Memory B cell (primary cell): ENCODE data around the gene ADAP1.
A peak's percentile ranks its signal among the peaks of the same experiment; 100 is the strongest.

Source experiments
- ATAC-seq: fragments of 150-1000 bp; cut with Tn5 transposase; 2 replicates; pipeline ENCODE4 v1.10.0; 2021; ENCODE audit warnings: low read depth, mild to moderate bottlenecking, moderate library complexity
- DNase-seq, 2 donors: peaks; one replicate each; pipeline ENCODE4 v3.0.0; 2022; ENCODE audit warnings: low spot score in 2 of 2
- H3K27ac Mint-ChIP-seq: one replicate; pipeline ENCODE4 v1.8.0; 2022; ENCODE audit warnings: mild to moderate bottlenecking, moderate library complexity, mixed read lengths
- H3K27me3 Mint-ChIP-seq: one replicate; pipeline ENCODE4 v1.8.0; 2022; ENCODE audit warnings: mixed read lengths
- H3K36me3 Mint-ChIP-seq: one replicate; pipeline ENCODE4 v1.8.0; 2022; ENCODE audit warnings: mild to moderate bottlenecking, mixed read lengths
- H3K4me1 Mint-ChIP-seq: one replicate; pipeline ENCODE4 v1.8.0; 2022; ENCODE audit warnings: mixed read lengths
- H3K4me3 Mint-ChIP-seq: one replicate; pipeline ENCODE4 v1.8.0; 2022; ENCODE audit warnings: mild to moderate bottlenecking, moderate library complexity, mixed read lengths
- H3K9me3 Mint-ChIP-seq: one replicate; pipeline ENCODE4 v1.8.0; 2022; ENCODE audit warnings: mixed read lengths

The ADAP1 gene

DNA sequence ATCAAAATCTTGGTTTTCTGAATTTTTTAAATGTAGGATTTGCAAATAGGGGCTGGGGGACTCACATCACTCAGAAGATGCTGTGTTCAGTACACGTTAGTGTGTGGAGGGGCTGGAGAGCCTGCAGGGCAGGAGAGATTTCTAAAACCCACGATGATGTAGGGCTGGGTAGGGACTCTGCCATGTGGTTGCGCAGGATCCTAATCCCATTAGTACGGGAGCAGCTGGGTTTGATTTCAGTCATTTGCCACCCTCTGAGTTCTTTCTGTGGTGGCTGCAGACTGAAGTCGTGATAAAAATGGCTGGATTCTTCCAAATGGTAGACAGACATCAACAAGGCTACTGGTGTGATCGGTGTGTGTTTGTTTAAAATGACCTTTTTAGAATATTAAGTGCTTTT lies 92.3 kb downstream of the ADAP1 start:
- H3K27ac Mint-ChIP-seq = no peak overlapping the region
- H3K4me1 Mint-ChIP-seq = no peaks in the 10 kb centered on the region
- peaks cover 49% of the 10 kb centered on the region for H3K36me3 Mint-ChIP-seq
- H3K9me3 Mint-ChIP-seq = no peaks in the 10 kb centered on the region
- DNase-seq (no peak), ATAC-seq (no peak)
- no peak overlapping the region for H3K4me3 Mint-ChIP-seq
- H3K27me3 Mint-ChIP-seq = no peaks in the 10 kb centered on the region

DNA sequence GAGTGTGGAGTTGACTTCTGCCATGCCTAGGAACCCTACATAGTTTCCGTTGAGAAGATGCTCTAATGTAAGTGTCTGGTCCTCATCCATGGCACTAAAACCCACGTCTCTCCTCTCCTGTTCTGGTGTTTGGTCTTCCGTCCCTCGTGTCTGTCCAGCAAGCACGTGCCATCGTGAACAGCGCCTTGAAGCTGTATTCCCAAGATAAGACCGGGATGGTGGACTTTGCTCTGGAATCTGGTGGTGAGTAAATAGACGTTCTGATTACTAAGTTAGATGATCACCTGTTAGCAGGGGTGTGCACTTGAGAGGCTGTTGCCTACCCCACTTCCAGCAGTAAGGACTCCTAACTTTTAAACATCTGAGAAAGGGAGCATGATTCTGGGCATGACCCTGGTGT lies 93.3 kb downstream of the ADAP1 start:
- ATAC-seq = no peak
- H3K9me3 Mint-ChIP-seq = no peaks in the 10 kb centered on the region
- peak overlapping the region; percentile 7 for H3K27ac Mint-ChIP-seq
- no peak for DNase-seq
- H3K27me3 Mint-ChIP-seq = no peaks in the 10 kb centered on the region
- H3K4me1 Mint-ChIP-seq = no peaks in the 10 kb centered on the region
- peaks cover 48% of the 10 kb centered on the region for H3K36me3 Mint-ChIP-seq
- H3K4me3 Mint-ChIP-seq = no peak overlapping the region

GRCh38 chr7:860149-860548 lies 94.3 kb downstream of the ADAP1 start:
- Mint-ChIP-seq H3K36me3 (peaks cover 44% of the 10 kb centered on the region), H3K27me3 (no peaks in the 10 kb centered on the region), H3K4me3 (no peak overlapping the region), H3K4me1 (no peaks in the 10 kb centered on the region), H3K9me3 (no peaks in the 10 kb centered on the region), H3K27ac (no peak overlapping the region)
- no peak for ATAC-seq
- DNase-seq = no peak

DNA sequence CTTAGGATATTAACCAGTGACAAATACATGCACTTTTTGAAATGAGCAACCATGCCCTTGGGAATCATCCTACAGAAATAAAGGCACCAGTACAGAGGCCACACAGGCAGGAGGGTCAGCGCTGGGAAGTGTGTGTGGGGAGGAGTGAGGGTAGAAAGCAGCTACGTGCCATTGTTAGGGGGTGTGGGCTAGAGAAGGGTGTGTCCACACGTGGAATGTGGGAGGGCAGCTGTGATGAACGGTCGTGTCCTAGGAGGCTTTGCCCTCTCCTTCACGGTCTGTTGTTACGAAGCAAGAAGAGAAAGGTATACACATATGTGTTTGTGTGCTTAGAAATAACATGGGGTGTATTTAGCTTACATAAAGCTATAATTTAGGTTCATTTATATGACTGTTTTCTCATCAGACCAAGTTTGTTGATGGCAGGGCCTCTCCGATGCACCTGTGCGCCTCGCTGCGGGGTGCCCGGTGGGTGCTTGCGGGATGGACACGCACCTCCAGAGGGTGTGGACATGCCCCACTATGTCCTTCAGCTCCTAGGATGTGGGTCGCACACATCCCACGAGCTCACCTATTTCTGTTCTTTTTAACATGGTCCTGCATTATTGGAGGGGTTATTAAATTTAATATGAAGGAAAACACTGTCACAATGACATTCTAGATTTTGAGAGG lies 95.0 kb downstream of the ADAP1 start:
- no peak overlapping the region for H3K4me3 Mint-ChIP-seq
- no peaks in the 10 kb centered on the region for H3K4me1 Mint-ChIP-seq
- no peaks in the 10 kb centered on the region for H3K27me3 Mint-ChIP-seq
- no peak for DNase-seq
- ATAC-seq = no peak
- H3K9me3 Mint-ChIP-seq = no peaks in the 10 kb centered on the region
- H3K36me3 Mint-ChIP-seq = peaks cover 41% of the 10 kb centered on the region
- no peak overlapping the region for H3K27ac Mint-ChIP-seq

DNA sequence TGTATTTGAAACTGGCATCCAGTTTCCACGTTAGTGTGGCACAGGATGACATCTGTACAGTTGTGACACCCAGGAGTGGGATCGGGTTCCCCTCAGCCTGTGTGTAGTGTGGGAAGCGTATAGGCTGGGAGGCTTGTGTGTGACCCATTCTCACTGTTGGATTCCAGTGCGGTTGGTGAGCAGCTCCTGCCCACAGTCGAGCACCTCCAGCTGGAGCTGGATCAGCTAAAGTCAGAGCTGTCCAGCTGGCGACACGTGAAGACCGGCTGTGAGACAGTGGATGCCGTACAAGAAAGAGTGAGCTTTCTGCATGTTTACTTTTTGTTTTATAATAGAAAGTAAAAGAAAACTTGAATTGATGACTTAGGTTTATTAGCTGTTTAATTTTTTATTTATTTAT lies 96.8 kb downstream of the ADAP1 start:
- ATAC-seq (no peak), DNase-seq (no peak)
- Mint-ChIP-seq H3K36me3 (peaks cover 43% of the 10 kb centered on the region), H3K27ac (peak overlapping the region; percentile 35), H3K4me3 (no peak overlapping the region), H3K9me3 (no peaks in the 10 kb centered on the region), H3K4me1 (no peaks in the 10 kb centered on the region), H3K27me3 (no peaks in the 10 kb centered on the region)

- DNase-seq (no peak), ATAC-seq (no peak)
- Mint-ChIP-seq H3K27ac (no peak overlapping the region), H3K9me3 (no peaks in the 10 kb centered on the region), H3K27me3 (no peaks in the 10 kb centered on the region), H3K36me3 (peaks cover 40% of the 10 kb centered on the region), H3K4me1 (no peaks in the 10 kb centered on the region), H3K4me3 (no peak overlapping the region)
These were observed 97.9 kb downstream of the ADAP1 start for GRCh38 chr7:856444-857095.

DNA sequence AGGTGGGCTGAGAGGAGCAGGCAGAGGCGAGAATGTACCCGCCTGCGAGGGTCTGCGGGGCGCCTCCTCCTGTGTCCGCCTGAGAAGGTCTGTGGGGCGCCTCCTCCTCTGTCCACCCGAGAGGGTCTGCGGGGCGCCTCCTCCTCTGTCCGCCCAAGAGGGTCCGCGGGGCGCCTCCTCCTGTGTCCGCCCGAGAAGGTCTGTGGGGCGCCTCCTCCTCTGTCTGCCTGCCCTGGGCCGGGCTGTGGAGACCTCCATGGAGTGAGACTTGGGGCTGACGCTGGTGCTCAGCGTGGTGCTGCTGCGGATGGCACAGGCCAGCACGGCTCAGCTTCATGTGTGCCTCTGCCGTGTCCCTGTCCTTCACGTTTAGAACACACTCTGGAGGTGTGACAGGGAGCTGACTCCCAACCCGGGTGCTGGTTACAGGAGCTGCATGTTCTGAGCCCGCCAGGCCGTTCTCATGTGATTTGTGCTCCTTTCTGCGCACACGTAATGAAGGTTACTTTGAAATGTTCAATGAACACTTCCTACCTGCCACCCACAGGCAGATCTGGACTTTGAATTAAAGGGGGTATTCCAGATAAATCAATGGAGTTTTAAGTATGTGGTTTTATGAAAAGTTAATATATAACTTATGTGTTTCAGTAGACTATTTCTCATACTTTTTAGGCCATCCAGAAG lies 98.7 kb downstream of the ADAP1 start:
- H3K4me3 Mint-ChIP-seq = no peak overlapping the region
- no peak for DNase-seq
- no peaks in the 10 kb centered on the region for H3K4me1 Mint-ChIP-seq
- H3K9me3 Mint-ChIP-seq = no peaks in the 10 kb centered on the region
- no peak for ATAC-seq
- H3K27me3 Mint-ChIP-seq = no peaks in the 10 kb centered on the region
- H3K36me3 Mint-ChIP-seq = peaks cover 34% of the 10 kb centered on the region
- H3K27ac Mint-ChIP-seq = no peak overlapping the region

DNA sequence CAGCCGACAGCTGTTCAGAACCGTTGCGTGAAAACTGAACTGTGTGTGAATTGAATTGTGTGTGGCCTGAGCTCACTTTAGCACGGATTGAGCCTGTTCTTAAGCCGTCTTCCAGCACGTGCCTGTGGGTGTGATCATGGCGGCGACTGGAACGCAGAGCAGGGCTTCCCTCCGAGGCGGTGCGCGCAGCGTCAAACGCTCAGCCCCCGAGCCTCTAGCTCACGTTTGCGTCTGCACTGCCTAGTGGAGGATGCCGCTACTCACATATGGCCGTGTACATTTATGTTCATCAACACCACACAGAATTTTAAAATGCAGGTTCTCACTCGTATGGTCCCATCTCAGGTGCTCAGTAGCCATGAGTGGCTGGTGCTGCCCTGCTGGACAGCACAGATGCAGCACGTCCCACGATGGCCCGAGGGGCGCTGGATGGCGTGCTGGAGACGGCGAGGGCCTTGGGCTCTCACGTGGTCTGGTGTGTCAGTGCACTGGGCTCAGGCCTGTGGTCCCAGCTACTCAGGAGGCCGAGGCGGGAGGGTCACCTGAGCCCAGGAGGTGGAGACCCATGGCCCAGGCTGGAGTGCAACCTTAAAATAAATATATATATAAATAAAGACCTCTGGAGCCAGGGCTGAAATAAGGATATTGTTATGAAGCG lies 100.2 kb downstream of the ADAP1 start:
- Mint-ChIP-seq H3K4me3 (no peak overlapping the region), H3K36me3 (peaks cover 27% of the 10 kb centered on the region), H3K4me1 (no peaks in the 10 kb centered on the region), H3K27me3 (no peaks in the 10 kb centered on the region), H3K27ac (no peak overlapping the region), H3K9me3 (no peaks in the 10 kb centered on the region)
- DNase-seq = no peak
- no peak for ATAC-seq

DNA sequence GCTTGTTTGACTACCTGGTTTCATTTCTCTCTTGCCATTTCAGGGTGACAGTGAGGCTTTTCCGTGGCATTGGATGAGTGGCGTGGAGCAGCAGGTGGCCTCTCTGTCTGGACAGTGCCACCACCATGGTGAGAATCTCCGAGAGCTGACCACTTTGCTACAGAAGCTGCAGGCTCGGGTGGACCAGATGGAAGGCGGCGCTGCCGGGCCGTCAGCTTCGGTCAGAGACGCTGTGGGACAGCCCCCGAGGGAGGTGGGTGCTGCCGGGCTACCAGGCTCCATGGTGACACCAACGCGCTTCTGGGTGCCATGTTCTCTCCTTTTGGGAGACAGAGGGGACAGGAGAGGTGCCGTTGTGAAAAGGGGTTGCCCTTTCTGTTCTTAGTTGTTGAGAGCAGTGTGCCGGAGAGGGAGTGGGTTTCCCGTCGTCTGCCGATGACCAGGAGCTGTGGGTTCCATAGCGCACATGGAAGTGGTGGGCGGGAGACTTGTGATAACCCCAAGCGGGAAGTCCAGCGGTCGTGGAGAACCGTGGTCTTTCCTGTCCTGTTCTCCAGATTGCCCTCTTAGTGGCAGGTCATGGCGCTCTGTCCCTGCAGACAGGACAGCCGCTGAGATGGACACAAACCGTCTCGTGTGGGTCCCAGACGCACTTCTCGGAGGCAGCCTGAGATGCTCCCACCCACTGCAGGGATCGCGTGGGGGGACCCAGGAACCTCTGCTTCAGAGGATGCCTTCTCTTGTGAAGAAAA lies 100.9 kb downstream of the ADAP1 start:
- Mint-ChIP-seq H3K27ac (peak overlapping the region; percentile 35), H3K27me3 (no peaks in the 10 kb centered on the region), H3K36me3 (peaks cover 26% of the 10 kb centered on the region), H3K4me1 (no peaks in the 10 kb centered on the region), H3K9me3 (no peaks in the 10 kb centered on the region), H3K4me3 (no peak overlapping the region)
- ATAC-seq (no peak), DNase-seq (no peak)

- no peaks in the 10 kb centered on the region for H3K27me3 Mint-ChIP-seq
- no peaks in the 10 kb centered on the region for H3K9me3 Mint-ChIP-seq
- no peaks in the 10 kb centered on the region for H3K4me1 Mint-ChIP-seq
- DNase-seq (no peak), ATAC-seq (no peak)
- H3K27ac Mint-ChIP-seq = no peak overlapping the region
- peaks cover 20% of the 10 kb centered on the region for H3K36me3 Mint-ChIP-seq
- no peak overlapping the region for H3K4me3 Mint-ChIP-seq
These were observed 103.3 kb downstream of the ADAP1 start for GRCh38 chr7:851204-851603.

- peaks cover 19% of the 10 kb centered on the region for H3K36me3 Mint-ChIP-seq
- H3K9me3 Mint-ChIP-seq = no peaks in the 10 kb centered on the region
- H3K27ac Mint-ChIP-seq = no peak overlapping the region
These were observed 104.7 kb downstream of the ADAP1 start for GRCh38 chr7:849781-850180.

GRCh38 chr7:849145-849544 lies 105.3 kb downstream of the ADAP1 start:
- Mint-ChIP-seq H3K27me3 (no peaks in the 10 kb centered on the region), H3K36me3 (peaks cover 17% of the 10 kb centered on the region), H3K4me1 (no peaks in the 10 kb centered on the region), H3K27ac (no peak overlapping the region), H3K9me3 (no peaks in the 10 kb centered on the region), H3K4me3 (no peak overlapping the region)
- DNase-seq (no peak), ATAC-seq (no peak)

More at GRCh38 chr7:849781-850180, 104.7 kb downstream of the ADAP1 start:
- ATAC-seq (no peak), DNase-seq (no peak)
- Mint-ChIP-seq H3K4me3 (no peak overlapping the region), H3K4me1 (no peaks in the 10 kb centered on the region), H3K27me3 (no peaks in the 10 kb centered on the region)
